GM23248 (cell line): ENCODE data around the gene WASL. TPM values are rescaled to one million over a fixed set of nuclear protein-coding genes. Genes with fewer than 3 reads are reported as not detected.

Experiments used
- DNase-seq: peaks from one replicate; pipeline ENCODE4 v3.0.0-alpha.2; 2015
- H2AFZ ChIP-seq: fragments of 200-600 bp; sonication (generic); 2 replicates; pipeline ENCODE4 v1.6.1; 2016; ENCODE audit warnings: antibody characterized with exemption
- H3F3A ChIP-seq: fragments of 200-600 bp; sonication (generic); 2 replicates; pipeline ENCODE4 v1.6.1; 2016; ENCODE audit warnings: mild to moderate bottlenecking, antibody characterized with exemption, mixed run types; ENCODE audit not compliant: insufficient read depth
- H3K27ac ChIP-seq: fragments of 200-600 bp; sonication (generic); 2 replicates; pipeline ENCODE4 v1.5.1; 2016; ENCODE audit warnings: mild to moderate bottlenecking
- H3K27me3 ChIP-seq: fragments of 200-600 bp; sonication (generic); replicated peaks from 2 replicates; pipeline ENCODE4 v1.6.1; 2016; ENCODE audit warnings: mild to moderate bottlenecking; ENCODE audit not compliant: insufficient read depth
- H3K36me3 ChIP-seq: fragments of 200-600 bp; sonication (generic); 2 replicates; pipeline ENCODE4 v1.6.1; 2016; ENCODE audit warnings: low read depth, mild to moderate bottlenecking
- H3K4me1 ChIP-seq: fragments of 200-600 bp; sonication (generic); 2 replicates; pipeline ENCODE4 v1.6.1; 2016; ENCODE audit warnings: mild to moderate bottlenecking; ENCODE audit not compliant: insufficient read depth
- H3K4me2 ChIP-seq: fragments of 200-600 bp; sonication (generic); one replicate; pipeline ENCODE4 v1.6.1; 2016; ENCODE audit warnings: mild to moderate bottlenecking; ENCODE audit not compliant: unreplicated experiment
- H3K4me3 ChIP-seq: fragments of 200-600 bp; sonication (generic); 2 replicates; pipeline ENCODE4 v1.5.1; 2016; ENCODE audit warnings: mild to moderate bottlenecking
- H3K79me2 ChIP-seq: fragments of 200-600 bp; sonication (generic); 2 replicates; pipeline ENCODE4 v1.6.1; 2016; ENCODE audit warnings: mild to moderate bottlenecking; ENCODE audit not compliant: insufficient read depth
- H3K9ac ChIP-seq: fragments of 200-600 bp; sonication (generic); 2 replicates; pipeline ENCODE4 v1.6.1; 2016; ENCODE audit warnings: mild to moderate bottlenecking
- H3K9me2 ChIP-seq: fragments of 200-600 bp; sonication (generic); 2 replicates; pipeline ENCODE4 v1.6.1; 2016; ENCODE audit warnings: mixed run types, mild to moderate bottlenecking, moderate library complexity; ENCODE audit not compliant: insufficient read depth
- H3K9me3 ChIP-seq: fragments of 200-600 bp; sonication (generic); one replicate; pipeline ENCODE4 v1.6.1; 2017; ENCODE audit warnings: low read depth
- H4K20me1 ChIP-seq: fragments of 200-600 bp; sonication (generic); 2 replicates; pipeline ENCODE4 v1.6.0; 2016; ENCODE audit not compliant: insufficient read depth
- EZH2 ChIP-seq: fragments of 200-600 bp; sonication (generic); IDR thresholded peaks from 2 replicates; pipeline ENCODE4 v1.6.1; 2018; ENCODE audit warnings: antibody characterized with exemption, mild to moderate bottlenecking; ENCODE audit not compliant: insufficient read depth, poor library complexity, severe bottlenecking
- EZH2phosphoT487 ChIP-seq: fragments of 200-600 bp; sonication (generic); IDR thresholded peaks from 2 replicates; pipeline ENCODE4 v1.6.1; 2018; ENCODE audit warnings: antibody characterized with exemption, moderate library complexity, mild to moderate bottlenecking, low read depth; ENCODE audit not compliant: insufficient read depth
- WGBS, 2 experiments: methylation state at CpG; one replicate each; pipeline ENCODE4 v1.1.6; 2015 to 2017; ENCODE audit warnings: low lambda C conversion rate in 2 of 2, low coverage in 1 of 2; ENCODE audit errors: missing lambda C conversion rate in 2 of 2; 5-methylcytosine and 5-hydroxymethylcytosine counted together
- in situ Hi-C: fragments of 300-500 bp; cut with MboI; formaldehyde crosslinking; loops from 2 replicates; pipeline ENCODE4 v1.15.0; 2020
- polyA plus RNA-seq: library from polyadenylated mRNA; unstranded; fragments of >200 nt; fragmentation: Nextera tagmentation; extraction: Ambion mirVana; gene quantifications from 2 replicates; pipeline ENCODE4 v1.2.1, GENCODE V29; 2016
- total RNA-seq: library from RNA; depleted of rRNA; stranded (reverse); fragments of >200 nt; shearing (Covaris generic); gene quantifications from 2 replicates; pipeline ENCODE4 v1.2.3, GENCODE V29; 2014

The WASL gene
- total and polyA plus RNA-seq, 2 experiments from 2014 or later: 11.6 to 20.7 TPM

DNA sequence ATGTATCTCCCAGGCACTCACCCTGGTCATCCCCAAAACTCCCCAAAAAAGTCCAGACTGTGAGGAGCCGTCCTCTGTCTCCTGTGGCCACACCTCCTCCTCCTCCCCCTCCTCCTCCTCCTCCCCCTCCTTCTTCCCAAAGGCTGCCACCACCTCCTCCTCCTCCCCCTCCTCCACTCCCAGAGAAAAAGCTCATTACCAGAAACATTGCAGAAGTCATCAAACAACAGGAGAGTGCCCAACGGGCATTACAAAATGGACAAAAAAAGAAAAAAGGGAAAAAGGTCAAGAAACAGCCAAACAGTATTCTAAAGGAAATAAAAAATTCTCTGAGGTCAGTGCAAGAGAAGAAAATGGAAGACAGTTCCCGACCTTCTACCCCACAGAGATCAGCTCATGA, 86.0 kb downstream of the WASL start:
- DNase-seq: no peak
- Histone ChIP-seq H3F3A (peaks cover 3% of the 10 kb centered on the region; the same call in 1 of the 2 replicates), H3K9me3 (no peaks in the 10 kb centered on the region), H3K27me3 (peaks cover 13% of the 10 kb centered on the region), H3K27ac (no peak overlapping the region), H3K79me2 (no peaks in the 10 kb centered on the region), H3K4me3 (no peak overlapping the region), H2AFZ (no peak overlapping the region), H3K4me1 (0 out of 2 replicates have a peak, but pooled peaks cover 6% of the 10 kb centered on the region), H3K9me2 (no peaks in the 10 kb centered on the region), H4K20me1 (no peaks in the 10 kb centered on the region), H3K9ac (no peak overlapping the region), H3K4me2 (no peak overlapping the region), H3K36me3 (no peaks in the 10 kb centered on the region)
- in situ Hi-C loops: no loop called here
- no peak for TF ChIP-seq EZH2phosphoT487
- TF ChIP-seq EZH2: no peak
- 31 to 50% methylated on average over 2 to 3 of the region's 3 CpGs for WGBS, 2 experiments

GRCh38 chr7:123662293-123662692, 86.5 kb downstream of the WASL start:
- peaks cover 3% of the 10 kb centered on the region; the same call in 1 of the 2 replicates for H3F3A ChIP-seq
- H3K79me2 ChIP-seq: no peaks in the 10 kb centered on the region
- no peak for DNase-seq
- no peak for TF ChIP-seq EZH2
- TF ChIP-seq EZH2phosphoT487: no peak
- in situ Hi-C loops: no loop called here
- H3K27ac ChIP-seq: no peak overlapping the region
- 68 to 72% methylated on average over 15 of the region's 15 CpGs for WGBS, 2 experiments
- no peak overlapping the region for H3K4me2 ChIP-seq
- peaks cover 13% of the 10 kb centered on the region for H3K27me3 ChIP-seq
- no peaks in the 10 kb centered on the region for H4K20me1 ChIP-seq
- no peak overlapping the region for H2AFZ ChIP-seq
- no peak overlapping the region for H3K4me3 ChIP-seq
- no peaks in the 10 kb centered on the region for H3K36me3 ChIP-seq
- H3K4me1 ChIP-seq: 0 out of 2 replicates have a peak, but pooled peaks cover 6% of the 10 kb centered on the region
- H3K9ac ChIP-seq: no peak overlapping the region
- no peaks in the 10 kb centered on the region for H3K9me3 ChIP-seq
- H3K9me2 ChIP-seq: no peaks in the 10 kb centered on the region

DNA sequence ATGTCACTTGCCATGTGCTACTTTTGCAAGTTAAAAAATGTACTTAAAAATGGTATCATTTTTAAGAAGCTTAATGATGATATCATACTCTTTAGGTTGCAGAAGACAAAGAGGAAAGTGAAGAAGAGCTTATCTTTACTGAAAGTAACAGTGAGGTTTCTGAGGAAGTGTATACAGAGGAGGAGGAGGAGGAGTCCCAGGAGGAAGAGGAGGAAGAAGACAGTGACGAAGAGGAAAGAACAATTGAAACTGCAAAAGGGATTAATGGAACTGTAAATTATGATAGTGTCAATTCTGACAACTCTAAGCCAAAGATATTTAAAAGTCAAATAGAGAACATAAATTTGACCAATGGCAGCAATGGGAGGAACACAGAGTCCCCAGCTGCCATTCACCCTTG, 87.0 kb downstream of the WASL start:
- TF ChIP-seq EZH2: no peak
- TF ChIP-seq EZH2phosphoT487: no peak
- in situ Hi-C loops: no loop called here
- Histone ChIP-seq H3K9ac (no peak overlapping the region), H2AFZ (no peak overlapping the region), H3K79me2 (no peaks in the 10 kb centered on the region), H4K20me1 (no peaks in the 10 kb centered on the region), H3K27me3 (peaks cover 13% of the 10 kb centered on the region), H3K36me3 (no peaks in the 10 kb centered on the region), H3K4me3 (no peak overlapping the region), H3K4me1 (0 out of 2 replicates have a peak, but pooled peaks cover 6% of the 10 kb centered on the region), H3F3A (peaks cover 3% of the 10 kb centered on the region; the same call in 1 of the 2 replicates), H3K4me2 (no peak overlapping the region), H3K27ac (no peak overlapping the region), H3K9me2 (no peaks in the 10 kb centered on the region), H3K9me3 (no peaks in the 10 kb centered on the region)
- 33 to 41% methylated on average over 1 of the region's 1 CpG for WGBS, 2 experiments
- no peak for DNase-seq

- 57 to 67% methylated on average over 8 of the region's 8 CpGs for WGBS, 2 experiments
- Histone ChIP-seq H3K4me3 (no peak overlapping the region), H3K9ac (no peak overlapping the region), H3K27ac (no peak overlapping the region), H2AFZ (no peak overlapping the region), H3K9me2 (no peaks in the 10 kb centered on the region), H3K4me2 (no peak overlapping the region), H4K20me1 (no peaks in the 10 kb centered on the region), H3K36me3 (no peaks in the 10 kb centered on the region), H3F3A (no peaks in the 10 kb centered on the region), H3K27me3 (peaks cover 13% of the 10 kb centered on the region), H3K79me2 (no peaks in the 10 kb centered on the region), H3K9me3 (no peaks in the 10 kb centered on the region), H3K4me1 (no peaks in the 10 kb centered on the region)
- no peak for DNase-seq
- TF ChIP-seq EZH2phosphoT487 (no peak), EZH2 (no peak)
- in situ Hi-C loops: no loop called here
These were observed 88.1 kb downstream of the WASL start for GRCh38 chr7:123660514-123661354.
